Activated naive CD8-positive, alpha-beta T cell treated with anti-CD3 and anti-CD28 coated beads, Interleukin-2, amount 10 ng/mL, durations not matched to agents 7 days and 5 days (primary cell): ENCODE measurements around the gene GBP5. TPM values are rescaled to one million over a fixed set of nuclear protein-coding genes. Genes with fewer than 3 reads are reported as not detected.
"Not testable (repeated sequence)": the region's sequence is repeated elsewhere in the genome, so short reads cannot be mapped to it uniquely, and the experiment has no call there.

Experiments
- ATAC-seq: fragments of 150-1000 bp; cut with Tn5 transposase; one replicate; pipeline ENCODE4 v1.10.0; 2021; ENCODE audit warnings: low read depth, moderate library complexity
- POLR2A ChIA-PET: fragments of 350-600 bp; sonication (Branson Sonifier 250); formaldehyde crosslinking; loops from one replicate; lab custom pipeline; 2021; ENCODE audit warnings: antibody characterized with exemption; lab: Charles Lee
- DNase-seq: peaks from one replicate; pipeline ENCODE4 v3.0.0; 2021
- H3K27ac Mint-ChIP-seq: one replicate; pipeline ENCODE4 v1.8.0; 2022; ENCODE audit warnings: mild to moderate bottlenecking, mixed read lengths
- H3K27me3 Mint-ChIP-seq: one replicate; pipeline ENCODE4 v1.8.0; 2022; ENCODE audit warnings: mild to moderate bottlenecking, moderate library complexity, mixed read lengths
- H3K36me3 Mint-ChIP-seq: one replicate; pipeline ENCODE4 v1.8.0; 2021; ENCODE audit warnings: mild to moderate bottlenecking, mixed read lengths
- H3K4me1 Mint-ChIP-seq: one replicate; pipeline ENCODE4 v1.8.0; 2021; ENCODE audit warnings: mixed read lengths
- H3K4me3 Mint-ChIP-seq: one replicate; pipeline ENCODE4 v1.8.0; 2022; ENCODE audit warnings: mild to moderate bottlenecking, moderate library complexity, mixed read lengths
- H3K9me3 Mint-ChIP-seq: one replicate; pipeline ENCODE4 v1.8.0; 2021; ENCODE audit warnings: mixed read lengths
- total RNA-seq, 2 experiments: library from RNA; stranded (reverse); gene quantifications; one replicate each; pipeline ENCODE4 v1.2.3, GENCODE V29; 2021

GBP5 gene
- total RNA-seq, 2 experiments from 2014 or later = 228 to 231 TPM

GRCh38 chr1:89299739-89300463 lies 27.2 kb upstream of the GBP5 start:
- peak; percentile 60 for ATAC-seq
- Mint-ChIP-seq H3K9me3 (peaks cover 11% of the 10 kb centered on the region), H3K36me3 (peaks cover 19% of the 10 kb centered on the region), H3K27ac (peak overlapping the region; percentile 64), H3K4me3 (peak overlapping the region; percentile 1), H3K4me1 (peaks cover 33% of the 10 kb centered on the region)
- not testable (repeated sequence) for H3K27me3 Mint-ChIP-seq, DNase-seq
- POLR2A ChIA-PET = interaction anchor here (0.7 kb wide), 2 partner anchors 11 to 13 kb away, joined by 3 read pairs; no protein-coding TSS in a partner anchor

GRCh38 chr1:89298461-89298860 lies 25.8 kb upstream of the GBP5 start:
- Mint-ChIP-seq H3K9me3 (peaks cover 9% of the 10 kb centered on the region), H3K36me3 (peaks cover 26% of the 10 kb centered on the region), H3K4me3 (no peak overlapping the region), H3K27ac (no peak overlapping the region), H3K4me1 (peaks cover 42% of the 10 kb centered on the region), H3K27me3 (no peaks in the 10 kb centered on the region)
- DNase-seq (no peak), ATAC-seq (no peak)
- POLR2A ChIA-PET = interaction anchor here (0.7 to 0.8 kb wide), 2 partner anchors 12 to 277 kb away, joined by 3 read pairs; no protein-coding TSS in a partner anchor

- POLR2A ChIA-PET = interaction anchor here (0.6 to 2.1 kb wide), 5 partner anchors 8 to 97 kb away, joined by 3 to 9 read pairs (median 5); partner anchors contain the start of gene GBP4
- H3K36me3 Mint-ChIP-seq = peaks cover 42% of the 10 kb centered on the region
- H3K4me1 Mint-ChIP-seq = peaks cover 38% of the 10 kb centered on the region
- peaks cover 21% of the 10 kb centered on the region for H3K9me3 Mint-ChIP-seq
- DNase-seq (no peak), ATAC-seq (peak; percentile 64)
- no peaks in the 10 kb centered on the region for H3K27me3 Mint-ChIP-seq
- peak overlapping the region; percentile 42 for H3K4me3 Mint-ChIP-seq
- peak overlapping the region; percentile 4 for H3K27ac Mint-ChIP-seq
Observed at GRCh38 chr1:89295187-89295586, 22.5 kb upstream of the GBP5 start.

- DNase-seq = no peak
- no peaks in the 10 kb centered on the region for H3K27me3 Mint-ChIP-seq
- peaks cover 62% of the 10 kb centered on the region for H3K36me3 Mint-ChIP-seq
- peaks cover 32% of the 10 kb centered on the region for H3K9me3 Mint-ChIP-seq
- peaks cover 46% of the 10 kb centered on the region for H3K4me1 Mint-ChIP-seq
- no peak overlapping the region for H3K27ac Mint-ChIP-seq
- POLR2A ChIA-PET = no interaction called here
- ATAC-seq = no peak
- no peak overlapping the region for H3K4me3 Mint-ChIP-seq
Observed at GRCh38 chr1:89291276-89291675, 18.6 kb upstream of the GBP5 start.

GRCh38 chr1:89288051-89288340 lies 15.3 kb upstream of the GBP5 start:
- Mint-ChIP-seq H3K4me1 (peaks cover 48% of the 10 kb centered on the region), H3K36me3 (peaks cover 62% of the 10 kb centered on the region), H3K4me3 (peak overlapping the region; percentile 67), H3K9me3 (peaks cover 30% of the 10 kb centered on the region), H3K27ac (peak overlapping the region; percentile 95), H3K27me3 (no peaks in the 10 kb centered on the region)
- POLR2A ChIA-PET = interaction anchor here (0.6 to 1.6 kb wide), 4 partner anchors 15 to 43 kb away, joined by 4 to 7 read pairs (median 6); partner anchors contain the start of gene GBP5
- DNase-seq = no peak
- no peak for ATAC-seq

GRCh38 chr1:89287181-89288050 lies 14.8 kb upstream of the GBP5 start:
- ATAC-seq (peak; percentile 19), DNase-seq (no peak)
- Mint-ChIP-seq H3K4me1 (peaks cover 48% of the 10 kb centered on the region), H3K4me3 (peak overlapping the region; percentile 67), H3K27me3 (no peaks in the 10 kb centered on the region), H3K9me3 (peaks cover 26% of the 10 kb centered on the region), H3K36me3 (peaks cover 56% of the 10 kb centered on the region), H3K27ac (peak overlapping the region; percentile 95)
- POLR2A ChIA-PET = interaction anchor here (0.6 to 3.6 kb wide), 14 partner anchors 9 to 160 kb away, joined by 3 to 56 read pairs (median 6); partner anchors contain the start of gene GBP5

- DNase-seq (no peak), ATAC-seq (peak; percentile 88)
- no peaks in the 10 kb centered on the region for H3K27me3 Mint-ChIP-seq
- POLR2A ChIA-PET = interaction anchor here (0.6 to 3.6 kb wide), 14 partner anchors 9 to 264 kb away, joined by 3 to 56 read pairs (median 4); partner anchors contain the start of genes GBP3 and GBP5
- H3K4me3 Mint-ChIP-seq = peak overlapping the region; percentile 67
- H3K4me1 Mint-ChIP-seq = peaks cover 54% of the 10 kb centered on the region
- H3K9me3 Mint-ChIP-seq = peaks cover 26% of the 10 kb centered on the region
- peaks cover 58% of the 10 kb centered on the region for H3K36me3 Mint-ChIP-seq
- peak overlapping the region; percentile 95 for H3K27ac Mint-ChIP-seq
Observed at GRCh38 chr1:89286549-89287180, 14.0 kb upstream of the GBP5 start.

GRCh38 chr1:89285745-89286380 lies 13.2 kb upstream of the GBP5 start:
- H3K27ac Mint-ChIP-seq = peak overlapping the region; percentile 95

GRCh38 chr1:89284078-89284763 lies 11.6 kb upstream of the GBP5 start:
- not testable (repeated sequence) for DNase-seq, H3K4me3 Mint-ChIP-seq, ATAC-seq, H3K27me3 Mint-ChIP-seq
- Mint-ChIP-seq H3K9me3 (peaks cover 17% of the 10 kb centered on the region), H3K36me3 (peaks cover 51% of the 10 kb centered on the region), H3K27ac (peak overlapping the region; percentile 43), H3K4me1 (peaks cover 70% of the 10 kb centered on the region)
- POLR2A ChIA-PET = interaction anchor here (1.3 to 3.6 kb wide), 4 partner anchors 10 to 26 kb away, joined by 3 to 56 read pairs (median 18); partner anchors contain the start of gene GBP5

More at GRCh38 chr1:89285745-89286380, 13.2 kb upstream of the GBP5 start:
- Mint-ChIP-seq H3K4me3 (peak overlapping the region; percentile 67), H3K4me1 (peaks cover 60% of the 10 kb centered on the region), H3K36me3 (peaks cover 62% of the 10 kb centered on the region), H3K9me3 (peaks cover 26% of the 10 kb centered on the region), H3K27me3 (no peaks in the 10 kb centered on the region)
- DNase-seq (no peak), ATAC-seq (peak; percentile 30)
- POLR2A ChIA-PET = interaction anchor here (0.6 to 3.6 kb wide), 11 partner anchors 8 to 263 kb away, joined by 3 to 56 read pairs (median 5); partner anchors contain the start of genes GBP3 and GBP5

- POLR2A ChIA-PET = interaction anchor here (0.6 kb wide), 1 partner anchor 15 kb away, joined by 3 read pairs; no protein-coding TSS in a partner anchor
- no peak overlapping the region for H3K4me3 Mint-ChIP-seq
- peaks cover 10% of the 10 kb centered on the region for H3K9me3 Mint-ChIP-seq
- no peak overlapping the region for H3K27ac Mint-ChIP-seq
- H3K4me1 Mint-ChIP-seq = peaks cover 69% of the 10 kb centered on the region
- ATAC-seq (no peak), DNase-seq (no peak)
- H3K36me3 Mint-ChIP-seq = peaks cover 32% of the 10 kb centered on the region
- H3K27me3 Mint-ChIP-seq = no peaks in the 10 kb centered on the region
Observed at GRCh38 chr1:89280766-89281165, 8.1 kb upstream of the GBP5 start.

GRCh38 chr1:89279011-89279466 lies 6.4 kb upstream of the GBP5 start:
- Mint-ChIP-seq H3K36me3 (peaks cover 22% of the 10 kb centered on the region), H3K4me3 (peak overlapping the region; percentile 71), H3K9me3 (peaks cover 10% of the 10 kb centered on the region), H3K27me3 (no peaks in the 10 kb centered on the region), H3K27ac (peak overlapping the region; percentile 88), H3K4me1 (peaks cover 73% of the 10 kb centered on the region)
- DNase-seq (no peak), ATAC-seq (peak; percentile 75)
- POLR2A ChIA-PET = interaction anchor here (1.1 kb wide), 1 partner anchor 32 kb away, joined by 5 read pairs; no protein-coding TSS in a partner anchor
